Esophagus muscularis mucosa (tissue), 4 donors: ENCODE data around the gene BGN. TPM values are rescaled to one million over a fixed set of nuclear protein-coding genes. Genes with fewer than 3 reads are reported as not detected.

Experiments used
- DNase-seq: peaks from one replicate; pipeline ENCODE4 v3.0.0-alpha.2; 2017; ENCODE audit errors: extremely low spot score
- H3K27ac ChIP-seq, 4 donors: fragments of 200-600 bp; sonication (generic); replicated peaks in 1 of 4; 1 replicate in 3 of 4; 2 replicates in 1 of 4; pipeline ENCODE4 v1.5.1; 2016 to 2019; ENCODE audit warnings: mild to moderate bottlenecking in 1 of 4
- H3K27me3 ChIP-seq, 4 donors: fragments of 200-600 bp; sonication (generic); one replicate each; pipeline versions ENCODE4 v1.5.1 to v1.6.0; 2016 to 2019
- H3K36me3 ChIP-seq, 4 donors: fragments of 200-600 bp; sonication (generic); one replicate each; pipeline ENCODE4 v1.5.1; 2016 to 2019
- H3K4me1 ChIP-seq, 4 donors: fragments of 200-600 bp; sonication (generic); one replicate each; pipeline ENCODE4 v1.5.1; 2016 to 2019
- H3K4me3 ChIP-seq, 4 donors: fragments of 200-600 bp; sonication (generic); 1 replicate in 2 of 4; 2 replicates in 2 of 4; pipeline ENCODE4 v1.5.1; 2016 to 2019; ENCODE audit warnings: mild to moderate bottlenecking in 4 of 4, moderate library complexity in 1 of 4
- H3K9me3 ChIP-seq, 4 donors: fragments of 200-600 bp; sonication (generic); 1 replicate in 3 of 4; 2 replicates in 1 of 4; pipeline ENCODE4 v1.5.1; 2016 to 2019
- EP300 ChIP-seq: sonication (generic); formaldehyde crosslinking; IDR thresholded peaks from one replicate; pipeline ENCODE4 v1.6.1; 2017; ENCODE audit warnings: antibody characterized with exemption
- POLR2A ChIP-seq: fragments of 450-650 bp; IDR thresholded peaks from one replicate; pipeline ENCODE4 v1.6.1; 2017; ENCODE audit warnings: antibody characterized with exemption, moderate library complexity, mild to moderate bottlenecking, low read depth
- POLR2AphosphoS5 ChIP-seq, 2 donors: sonication (generic); formaldehyde crosslinking; IDR thresholded peaks; one replicate each; pipeline ENCODE4 v1.6.1; 2017; ENCODE audit warnings: antibody characterized with exemption in 2 of 2
- WGBS: methylation state at CpG from one replicate; pipeline ENCODE4 v1.1.5; 2018; 5-methylcytosine and 5-hydroxymethylcytosine counted together
- intact Hi-C: fragments of 100-400 bp; cut with DNase I; formaldehyde crosslinking; loops from one replicate; pipeline ENCODE4 v1.15.1; 2023
- total RNA-seq, 4 donors: library from RNA; depleted of rRNA; stranded (reverse); fragments of >200 nt; gene quantifications; one replicate each; pipeline versions ENCODE4 v1.1.0 to v1.2.1, GENCODE V29; 2016
- TF ChIP-seq, protein P1 (sequence below), 3 experiments: fragments of 200-600 bp in 2 of 3; fragments of 450-650 bp in 1 of 3; sonication (generic) in 2 of 3; IDR thresholded peaks; one replicate each; pipeline ENCODE4 v1.5.1; 2017 to 2019; ENCODE audit warnings: antibody characterized with exemption in 3 of 3, mild to moderate bottlenecking in 2 of 3, moderate library complexity in 1 of 3

Gene BGN
- total RNA-seq, 4 donors from 2014 or later = 16.6 to 77.8 (median 21.5) TPM

DNA sequence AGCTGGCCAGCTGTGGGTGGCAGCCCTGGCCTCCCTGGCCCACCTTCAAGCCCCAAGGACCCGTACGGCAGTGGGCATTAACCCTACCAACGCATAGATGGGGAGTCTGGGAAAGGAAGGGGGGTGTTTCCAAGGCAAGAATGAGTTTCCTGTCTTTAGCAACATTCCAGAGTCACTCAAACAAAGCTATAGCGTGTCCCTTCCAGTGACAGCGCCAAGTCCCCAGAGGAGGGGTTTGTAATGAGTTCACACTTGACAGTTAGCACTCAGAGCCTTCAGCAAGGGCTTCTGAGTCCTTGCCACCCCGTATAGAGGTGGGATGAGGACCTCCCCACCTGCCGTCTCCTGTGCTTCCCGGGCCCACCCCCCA, 1.8 kb downstream of the BGN start:
- peak overlapping the region in 3 of 4 donors; percentile 32 to 52 (median 39) for H3K4me3 ChIP-seq
- H3K27ac ChIP-seq = peak overlapping the region in 1 of 4 donors; percentile 34
- peaks cover 0 to 21% (median 13%) of the 10 kb centered on the region in 4 donors for H3K4me1 ChIP-seq

DNA sequence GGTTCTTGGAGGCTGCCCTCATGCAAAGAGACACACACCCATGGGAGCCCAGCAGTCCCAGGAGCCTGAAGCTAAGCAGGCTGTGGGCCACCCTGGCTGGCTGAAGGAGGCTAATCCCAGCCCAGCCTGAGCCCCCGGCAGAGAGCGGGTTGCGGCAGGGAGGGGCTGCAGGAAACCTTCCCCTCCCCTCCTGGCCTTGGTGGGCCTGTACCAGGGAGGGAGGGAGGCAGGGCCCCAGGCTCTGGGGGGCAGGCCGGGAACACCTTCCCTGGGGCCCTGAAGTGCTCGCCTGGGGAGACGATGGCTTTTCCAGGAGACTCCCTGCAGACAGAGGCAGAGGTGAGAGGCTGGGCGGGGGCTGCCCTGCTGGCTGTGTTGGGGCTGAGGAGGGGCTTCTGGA, 3.7 kb downstream of the BGN start:
- no peaks in the 10 kb centered on the region for H3K36me3 ChIP-seq
- no CpG with 5 or more reads among the region's 7 CpGs for WGBS
- no peak overlapping the region for H3K27ac ChIP-seq
- peaks cover 0 to 6% (median 0%) of the 10 kb centered on the region in 4 donors for H3K27me3 ChIP-seq
- peaks cover 0 to 21% (median 12%) of the 10 kb centered on the region in 4 donors for H3K4me1 ChIP-seq
- no peak overlapping the region for H3K4me3 ChIP-seq
- TF ChIP-seq, protein P1, sequence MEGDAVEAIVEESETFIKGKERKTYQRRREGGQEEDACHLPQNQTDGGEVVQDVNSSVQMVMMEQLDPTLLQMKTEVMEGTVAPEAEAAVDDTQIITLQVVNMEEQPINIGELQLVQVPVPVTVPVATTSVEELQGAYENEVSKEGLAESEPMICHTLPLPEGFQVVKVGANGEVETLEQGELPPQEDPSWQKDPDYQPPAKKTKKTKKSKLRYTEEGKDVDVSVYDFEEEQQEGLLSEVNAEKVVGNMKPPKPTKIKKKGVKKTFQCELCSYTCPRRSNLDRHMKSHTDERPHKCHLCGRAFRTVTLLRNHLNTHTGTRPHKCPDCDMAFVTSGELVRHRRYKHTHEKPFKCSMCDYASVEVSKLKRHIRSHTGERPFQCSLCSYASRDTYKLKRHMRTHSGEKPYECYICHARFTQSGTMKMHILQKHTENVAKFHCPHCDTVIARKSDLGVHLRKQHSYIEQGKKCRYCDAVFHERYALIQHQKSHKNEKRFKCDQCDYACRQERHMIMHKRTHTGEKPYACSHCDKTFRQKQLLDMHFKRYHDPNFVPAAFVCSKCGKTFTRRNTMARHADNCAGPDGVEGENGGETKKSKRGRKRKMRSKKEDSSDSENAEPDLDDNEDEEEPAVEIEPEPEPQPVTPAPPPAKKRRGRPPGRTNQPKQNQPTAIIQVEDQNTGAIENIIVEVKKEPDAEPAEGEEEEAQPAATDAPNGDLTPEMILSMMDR (IDR thresholded peaks at IDR 0.05) = no peak
- intact Hi-C loops = no loop called here
- DNase-seq = no peak
- no peaks in the 10 kb centered on the region for H3K9me3 ChIP-seq

More for the DNA sequence above, 1.8 kb downstream of the BGN start:
- Histone ChIP-seq H3K36me3 (no peaks in the 10 kb centered on the region), H3K9me3 (no peaks in the 10 kb centered on the region), H3K27me3 (peaks cover 0 to 6% (median 1%) of the 10 kb centered on the region in 4 donors)
- DNase-seq = no peak
- no peak for TF ChIP-seq POLR2AphosphoS5 (IDR thresholded peaks at IDR 0.05)
- TF ChIP-seq POLR2A = no peak
- TF ChIP-seq EP300 = no peak
- TF ChIP-seq, protein P1 (IDR thresholded peaks at IDR 0.05) = no peak
- WGBS = 63% methylated on average over 8 of the region's 8 CpGs
- intact Hi-C loops = no loop called here

DNA sequence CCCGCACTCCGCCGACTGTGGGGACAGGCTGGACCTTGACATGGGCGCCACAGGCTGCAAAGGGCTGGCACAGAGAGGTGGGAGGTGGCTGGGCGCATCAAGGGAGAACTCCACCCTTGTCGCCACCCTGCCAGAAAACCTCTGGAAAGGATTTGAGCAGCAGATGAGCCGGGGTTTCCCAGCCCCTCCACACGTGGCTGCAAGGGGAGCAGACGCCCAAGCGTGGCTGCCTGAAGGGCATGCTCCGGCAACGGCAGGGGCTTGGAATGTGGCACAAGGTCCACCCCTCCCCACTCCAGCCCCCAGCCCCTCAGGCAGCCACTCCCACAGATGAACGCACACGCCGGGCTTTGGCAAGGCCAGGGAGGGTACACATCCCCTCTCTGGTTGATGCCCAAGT, 4.6 kb downstream of the BGN start:
- H3K27me3 ChIP-seq = peaks cover 0 to 6% (median 0%) of the 10 kb centered on the region in 4 donors
- 77% methylated on average over 14 of the region's 15 CpGs for WGBS
- intact Hi-C loops = no loop called here
- peaks cover 0 to 20% (median 12%) of the 10 kb centered on the region in 4 donors for H3K4me1 ChIP-seq
- no peak overlapping the region for H3K4me3 ChIP-seq
- DNase-seq = no peak
- TF ChIP-seq POLR2AphosphoS5 (IDR thresholded peaks at IDR 0.05) = no peak
- TF ChIP-seq, protein P1 (IDR thresholded peaks at IDR 0.05) = no peak
- TF ChIP-seq EP300 = no peak
- TF ChIP-seq POLR2A = no peak
- H3K9me3 ChIP-seq = no peaks in the 10 kb centered on the region
- H3K27ac ChIP-seq = no peak overlapping the region
- no peaks in the 10 kb centered on the region for H3K36me3 ChIP-seq

DNA sequence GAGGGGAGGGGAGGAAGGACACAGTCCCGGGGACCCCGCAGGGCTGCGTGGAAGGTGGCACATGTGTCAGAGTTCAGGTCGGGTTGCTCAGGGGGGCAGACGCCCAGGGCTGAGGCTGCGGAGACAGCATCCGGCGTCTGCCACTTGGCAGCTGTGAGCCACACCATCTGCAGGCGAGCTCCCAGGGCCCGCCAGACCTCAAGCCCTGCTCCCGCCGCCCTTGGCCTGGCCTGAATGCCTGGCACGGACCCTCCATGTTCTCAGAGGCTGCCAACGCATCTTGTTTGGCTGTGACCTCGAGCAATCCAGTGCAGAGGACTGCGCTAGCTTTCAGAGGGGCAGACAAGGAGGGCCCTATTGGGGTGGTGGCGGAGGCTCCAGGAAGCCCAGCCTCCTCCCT, 5.1 kb downstream of the BGN start:
- 87% methylated on average over 3 of the region's 17 CpGs for WGBS

More for the DNA sequence above, 5.1 kb downstream of the BGN start:
- Histone ChIP-seq H3K36me3 (no peaks in the 10 kb centered on the region), H3K4me3 (no peak overlapping the region), H3K27ac (no peak overlapping the region), H3K27me3 (peaks cover 0 to 6% (median 0%) of the 10 kb centered on the region in 4 donors), H3K4me1 (peaks cover 0 to 14% (median 7%) of the 10 kb centered on the region in 4 donors), H3K9me3 (no peaks in the 10 kb centered on the region)
- TF ChIP-seq, protein P1 (IDR thresholded peaks at IDR 0.05) = no peak
- no peak for TF ChIP-seq EP300
- no peak for TF ChIP-seq POLR2AphosphoS5 (IDR thresholded peaks at IDR 0.05)
- TF ChIP-seq POLR2A = no peak
- intact Hi-C loops = no loop called here
- DNase-seq = no peak
